Measurements from ENCODE around the gene INPP4A.

INPP4A gene

GRCh38 chr2:98477506-98477905 is 32.8 kb downstream of the INPP4A start:
- Histone ChIP-seq H3K4me1 (ENCODE audit: control insufficient read depth in 1 of 2, insufficient read depth in 1 of 2, low read depth in 1 of 2, low read length in 1 of 2) (peaks cover 19 to 70% of the 10 kb centered on the region in 2 experiments), H3K27ac (no peak overlapping the region)

GRCh38 chr2:98478088-98478551 is 33.5 kb downstream of the INPP4A start:
- TF ChIP-seq CTCF (IDR thresholded peaks at IDR 0.05): no peak
- Histone ChIP-seq H3K36me3 (no peaks in the 10 kb centered on the region), H3K27me3 (no peaks in the 10 kb centered on the region), H3K4me1 (ENCODE audit: control insufficient read depth in 1 of 2, insufficient read depth in 1 of 2, low read depth in 1 of 2, low read length in 1 of 2) (peaks cover 25 to 70% of the 10 kb centered on the region in 2 experiments), H3K9me3 (no peaks in the 10 kb centered on the region), H3K27ac (peak overlapping the region; percentile 51), H3K4me3 (ENCODE audit: low read depth in 1 of 2, low read length in 1 of 2) (no peak overlapping the region)

More at GRCh38 chr2:98477506-98477905, 32.8 kb downstream of the INPP4A start:
- H3K27me3 ChIP-seq: no peaks in the 10 kb centered on the region
- no peaks in the 10 kb centered on the region for H3K9me3 ChIP-seq
- no peaks in the 10 kb centered on the region for H3K36me3 ChIP-seq
- H3K4me3 ChIP-seq (ENCODE audit: low read depth in 1 of 2, low read length in 1 of 2): no peak overlapping the region
- no peak for TF ChIP-seq CTCF (IDR thresholded peaks at IDR 0.05)

DNA sequence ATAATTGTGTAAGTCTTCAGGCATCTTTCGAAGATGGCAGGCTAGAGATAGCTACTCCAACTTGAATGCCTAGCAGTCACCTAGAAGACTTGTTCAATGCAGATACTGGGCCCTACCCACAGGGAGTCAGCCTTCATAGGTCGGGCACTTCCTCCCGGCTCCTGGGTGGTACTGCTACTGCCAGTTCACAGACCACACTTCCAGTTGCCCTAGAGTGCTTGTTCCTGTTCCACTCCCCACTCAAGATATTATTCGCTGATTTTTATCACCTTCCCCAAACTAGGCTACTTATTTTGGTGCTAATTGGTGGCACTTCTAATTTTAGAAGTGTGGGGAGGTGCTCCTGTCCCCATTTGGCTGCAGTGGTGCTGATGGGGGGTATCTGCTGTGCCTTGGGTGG is 34.2 kb downstream of the INPP4A start:
- H3K9me3 ChIP-seq: no peaks in the 10 kb centered on the region
- peak overlapping the region; percentile 51 for H3K27ac ChIP-seq
- no peaks in the 10 kb centered on the region for H3K36me3 ChIP-seq
- H3K27me3 ChIP-seq: no peaks in the 10 kb centered on the region
- peak; percentile 31 for TF ChIP-seq CTCF (IDR thresholded peaks at IDR 0.05)
- H3K4me3 ChIP-seq (ENCODE audit: low read depth in 1 of 2, low read length in 1 of 2): no peak overlapping the region
- H3K4me1 ChIP-seq (ENCODE audit: control insufficient read depth in 1 of 2, insufficient read depth in 1 of 2, low read depth in 1 of 2, low read length in 1 of 2): peaks cover 33 to 70% of the 10 kb centered on the region in 2 experiments

GRCh38 chr2:98479371-98479770 is 34.7 kb downstream of the INPP4A start:
- Histone ChIP-seq H3K27ac (peak overlapping the region; percentile 51), H3K27me3 (no peaks in the 10 kb centered on the region), H3K4me3 (ENCODE audit: low read depth in 1 of 2, low read length in 1 of 2) (no peak overlapping the region), H3K9me3 (no peaks in the 10 kb centered on the region), H3K4me1 (ENCODE audit: control insufficient read depth in 1 of 2, insufficient read depth in 1 of 2, low read depth in 1 of 2, low read length in 1 of 2) (peaks cover 30 to 69% of the 10 kb centered on the region in 2 experiments), H3K36me3 (no peaks in the 10 kb centered on the region)
- no peak for TF ChIP-seq CTCF (IDR thresholded peaks at IDR 0.05)

- TF ChIP-seq CTCF (IDR thresholded peaks at IDR 0.05): no peak
- Histone ChIP-seq H3K27ac (peak overlapping the region; percentile 51), H3K4me1 (ENCODE audit: control insufficient read depth in 1 of 2, insufficient read depth in 1 of 2, low read depth in 1 of 2, low read length in 1 of 2) (peaks cover 28 to 65% of the 10 kb centered on the region in 2 experiments)
Observed at GRCh38 chr2:98479959-98480524, 35.4 kb downstream of the INPP4A start.

More at GRCh38 chr2:98479959-98480524, 35.4 kb downstream of the INPP4A start:
- no peaks in the 10 kb centered on the region for H3K27me3 ChIP-seq
- H3K4me3 ChIP-seq (ENCODE audit: low read depth in 1 of 2, low read length in 1 of 2): no peak overlapping the region
- no peaks in the 10 kb centered on the region for H3K36me3 ChIP-seq
- H3K9me3 ChIP-seq: no peaks in the 10 kb centered on the region

Data from neutrophil (primary cell).